ENCODE data around the gene GPATCH3. TPM values are rescaled to one million over a fixed set of nuclear protein-coding genes. Genes with fewer than 3 reads are reported as not detected.

GPATCH3 gene
- total and polyA plus RNA-seq, 2 donors (not counting 3 experiments of a cell fraction or from before 2014, with no cell fraction given) = 12.1 to 17.7 TPM

GRCh38 chr1:26863685-26864077, 36.6 kb downstream of the GPATCH3 start:
- ChIA-PET POLR2A (interaction anchor here (0.6 kb wide), 1 partner anchor 1729 kb away, joined by 5 read pairs; no protein-coding TSS in a partner anchor), CTCF (interaction anchor here (1.6 to 2.9 kb wide), 2 partner anchors 14 to 23 kb away, joined by 10 to 17 read pairs; no protein-coding TSS in a partner anchor)
- DNase-seq (ENCODE audit: low read depth, low spot score) (no peak), FAIRE-seq (no peak)
- Histone ChIP-seq H3K9me1 (replicated peaks; ENCODE audit: control insufficient read depth, extremely low read depth, insufficient read depth, low read length) (no peaks in the 10 kb centered on the region), H3K36me3 (ENCODE audit: control insufficient read depth in 2 of 2, extremely low read depth in 1 of 2, insufficient read depth in 2 of 2, low read length in 2 of 2) (no peaks in the 10 kb centered on the region), H3K4me3 (replicated peaks in 1 of 3; ENCODE audit: insufficient read depth in 1 of 3, low read depth in 1 of 3, low read length in 3 of 3) (no peak overlapping the region), H3K27ac (ENCODE audit: insufficient read depth, low read depth, low read length) (no peak overlapping the region), H3K9ac (replicated peaks; ENCODE audit: extremely low read depth, insufficient read depth, low read length) (no peak overlapping the region), H3K79me2 (ENCODE audit: control insufficient read depth, insufficient read depth, low read length) (no peaks in the 10 kb centered on the region), H3K27me3 (ENCODE audit: control insufficient read depth in 2 of 2, insufficient read depth in 2 of 2, low read length in 2 of 2) (no peaks in the 10 kb centered on the region), H3K4me2 (ENCODE audit: insufficient read depth, low read length) (no peak overlapping the region), H4K20me1 (replicated peaks; ENCODE audit: control insufficient read depth, extremely low read depth, insufficient read depth, low read length) (no peaks in the 10 kb centered on the region), H2AFZ (ENCODE audit: low read depth, low read length) (no peak overlapping the region), H3K4me1 (ENCODE audit: control insufficient read depth, extremely low read depth, insufficient read depth, low read length) (peaks cover 11% of the 10 kb centered on the region), H3K9me3 (replicated peaks; ENCODE audit: control insufficient read depth, insufficient read depth, low read length) (no peaks in the 10 kb centered on the region)
- intact Hi-C loops (cut with micrococcal nuclease) = no loop called here
- no TSS peak for BruUV-seq (replicated peaks)
- dilution Hi-C loops (cut with MboI; ENCODE audit: extremely low pct_ligation_motif_present, low sequenced_read_pairs) = no loop called here
- no peak for TF ChIP-seq GATA2 (IDR thresholded peaks at IDR 0.05; ENCODE audit: insufficient read depth, insufficient read length, low read depth, low read length)
- no peak for TF ChIP-seq JUN (IDR thresholded peaks at IDR 0.05; ENCODE audit: borderline replicate concordance, insufficient read depth, insufficient read length, low read depth)
- TF ChIP-seq EZH2 (IDR thresholded peaks at IDR 0.05; ENCODE audit: borderline replicate concordance, low read depth, low read length, severe bottlenecking) = no peak
- TF ChIP-seq CTCF (IDR thresholded peaks at IDR 0.05; ENCODE audit: extremely low read depth in 1 of 2, insufficient read depth in 1 of 2, low read depth in 1 of 2, low read length in 2 of 2) = no peak
- TF ChIP-seq POLR2AphosphoS5 (IDR thresholded peaks at IDR 0.05; ENCODE audit: insufficient read depth, low read depth, low read length) = no peak
- no peak for TF ChIP-seq MYC (IDR thresholded peaks at IDR 0.05; ENCODE audit: low read depth, low read length)
- no peak for TF ChIP-seq POLR2A (IDR thresholded peaks at IDR 0.05; ENCODE audit: low read depth, low read length)
- no peak for TF ChIP-seq MAX (IDR thresholded peaks at IDR 0.05; ENCODE audit: insufficient read depth, insufficient read length)
- no peak for TF ChIP-seq FOS (IDR thresholded peaks at IDR 0.05; ENCODE audit: borderline replicate concordance, insufficient read depth, low read length)

Measured in endothelial cell of umbilical vein (primary cell).